Esophagus squamous epithelium (tissue), 4 donors: Measurements from ENCODE around the gene C1orf122.

ENCODE experiments used
- POLR2A ChIP-seq, 4 donors: fragments of 450-650 bp; IDR thresholded peaks; one replicate each; pipeline ENCODE4 v1.6.1; 2017; ENCODE audit warnings: antibody characterized with exemption in 4 of 4, mild to moderate bottlenecking in 4 of 4, moderate library complexity in 3 of 4
- TF ChIP-seq, protein P1 (sequence below), 6 experiments: fragments of 450-650 bp in 4 of 6; fragments of 200-600 bp in 2 of 6; sonication (generic) in 2 of 6; IDR thresholded peaks; one replicate each; pipeline ENCODE4 v1.5.1; 2016 to 2019; ENCODE audit warnings: antibody characterized with exemption in 6 of 6, mild to moderate bottlenecking in 4 of 6, moderate library complexity in 4 of 6

- TF ChIP-seq, protein P1, sequence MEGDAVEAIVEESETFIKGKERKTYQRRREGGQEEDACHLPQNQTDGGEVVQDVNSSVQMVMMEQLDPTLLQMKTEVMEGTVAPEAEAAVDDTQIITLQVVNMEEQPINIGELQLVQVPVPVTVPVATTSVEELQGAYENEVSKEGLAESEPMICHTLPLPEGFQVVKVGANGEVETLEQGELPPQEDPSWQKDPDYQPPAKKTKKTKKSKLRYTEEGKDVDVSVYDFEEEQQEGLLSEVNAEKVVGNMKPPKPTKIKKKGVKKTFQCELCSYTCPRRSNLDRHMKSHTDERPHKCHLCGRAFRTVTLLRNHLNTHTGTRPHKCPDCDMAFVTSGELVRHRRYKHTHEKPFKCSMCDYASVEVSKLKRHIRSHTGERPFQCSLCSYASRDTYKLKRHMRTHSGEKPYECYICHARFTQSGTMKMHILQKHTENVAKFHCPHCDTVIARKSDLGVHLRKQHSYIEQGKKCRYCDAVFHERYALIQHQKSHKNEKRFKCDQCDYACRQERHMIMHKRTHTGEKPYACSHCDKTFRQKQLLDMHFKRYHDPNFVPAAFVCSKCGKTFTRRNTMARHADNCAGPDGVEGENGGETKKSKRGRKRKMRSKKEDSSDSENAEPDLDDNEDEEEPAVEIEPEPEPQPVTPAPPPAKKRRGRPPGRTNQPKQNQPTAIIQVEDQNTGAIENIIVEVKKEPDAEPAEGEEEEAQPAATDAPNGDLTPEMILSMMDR (IDR thresholded peaks at IDR 0.05), result no peak
- TF ChIP-seq POLR2A (IDR thresholded peaks at IDR 0.05), result no peak
Observed at GRCh38 chr1:37778654-37779053, 28.9 kb upstream of the C1orf122 start.
